Measurements from ENCODE around the gene PHACTR2.

The PHACTR2 gene

GRCh38 chr6:143675946-143676345, 1.8 kb upstream of the PHACTR2 start:
- DNase-seq: no peak

DNA sequence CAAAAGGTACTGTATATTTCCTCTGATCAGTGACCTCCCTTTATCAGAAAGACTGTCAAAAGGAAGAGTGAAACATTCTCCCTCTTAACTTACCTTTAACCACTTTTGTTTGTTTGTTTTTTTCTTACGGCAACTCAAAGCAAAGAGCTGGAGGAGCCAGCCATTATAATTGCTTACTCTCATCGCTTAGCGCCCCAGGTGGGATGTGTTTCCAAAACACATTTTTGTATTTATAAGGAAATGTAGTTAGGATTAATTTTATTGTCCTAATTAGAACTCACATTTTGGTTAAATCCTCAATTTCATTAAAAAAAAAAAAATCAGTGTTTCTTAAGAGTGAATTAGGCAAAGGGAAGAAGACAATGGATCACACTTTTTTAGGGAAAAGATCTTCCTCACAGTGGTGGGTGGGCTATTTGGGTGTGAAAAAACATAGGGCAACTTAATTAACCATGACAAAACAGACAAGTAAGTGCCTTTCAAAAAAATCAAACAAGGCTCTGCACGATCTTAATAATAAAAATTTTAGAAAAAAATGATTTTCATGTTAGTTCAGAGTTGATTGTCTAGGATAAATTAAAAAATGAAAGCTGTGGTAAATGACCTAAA, 1.2 kb upstream of the PHACTR2 start:
- no peak for DNase-seq

- no peak for DNase-seq
These were observed 231 bp upstream of the PHACTR2 start for GRCh38 chr6:143677577-143677890.

GRCh38 chr6:143679041-143679440, 1.3 kb downstream of the PHACTR2 start:
- no peak for DNase-seq

GRCh38 chr6:143680141-143680540, 2.4 kb downstream of the PHACTR2 start:
- DNase-seq: no peak

- no peak for DNase-seq
These were observed 5.0 kb downstream of the PHACTR2 start for GRCh38 chr6:143682805-143683204.

DNA sequence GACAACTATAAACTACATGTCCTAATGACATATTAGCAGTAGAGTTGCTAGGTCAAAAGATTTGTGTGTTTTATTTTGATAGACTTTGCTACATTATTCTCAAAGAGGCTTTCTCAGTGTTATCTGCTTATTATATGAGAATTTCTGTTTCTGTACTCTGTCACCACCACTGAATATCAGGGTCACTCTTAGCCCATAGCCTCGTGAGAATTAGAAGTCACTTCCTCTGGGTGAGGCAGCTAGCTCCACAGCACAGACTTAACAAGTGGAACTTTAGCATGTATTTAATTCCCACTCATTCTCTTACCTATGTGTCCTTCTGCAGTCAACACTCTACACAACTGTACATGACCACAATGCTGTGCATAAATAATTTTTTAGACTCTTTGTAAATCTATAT, 6.7 kb downstream of the PHACTR2 start:
- no peak for DNase-seq

GRCh38 chr6:143685653-143686052, 7.9 kb downstream of the PHACTR2 start:
- no peak for DNase-seq

DNA sequence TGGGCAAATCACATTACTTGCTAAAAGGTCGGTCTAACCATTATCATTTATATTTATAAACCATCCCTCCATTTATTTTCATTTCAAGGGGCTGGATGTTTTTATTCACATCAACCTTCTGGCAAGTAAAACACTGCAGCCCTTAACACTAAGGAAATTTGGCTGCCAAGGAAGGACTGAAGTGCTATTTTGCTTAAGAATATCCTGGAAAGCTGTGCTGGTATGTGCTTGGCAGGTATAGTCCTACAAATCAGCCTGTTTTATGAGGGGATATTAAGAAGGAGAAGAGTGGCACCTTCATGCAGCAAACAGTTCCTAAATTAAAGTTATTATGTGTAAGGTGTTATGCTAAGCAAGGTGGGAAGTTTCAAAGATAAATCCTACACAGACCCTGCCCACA, 9.8 kb downstream of the PHACTR2 start:
- no peak for DNase-seq

- no peak for DNase-seq
These were observed 10.9 kb downstream of the PHACTR2 start for GRCh38 chr6:143688681-143689080.

- no peak for DNase-seq
These were observed 12.1 kb downstream of the PHACTR2 start for GRCh38 chr6:143689852-143690251.

- DNase-seq: no peak
These were observed 13.4 kb downstream of the PHACTR2 start for GRCh38 chr6:143691155-143691554.

GRCh38 chr6:143691900-143692636, 14.3 kb downstream of the PHACTR2 start:
- no peak for DNase-seq

- DNase-seq: no peak
These were observed 14.9 kb downstream of the PHACTR2 start for GRCh38 chr6:143692696-143693095.

DNA sequence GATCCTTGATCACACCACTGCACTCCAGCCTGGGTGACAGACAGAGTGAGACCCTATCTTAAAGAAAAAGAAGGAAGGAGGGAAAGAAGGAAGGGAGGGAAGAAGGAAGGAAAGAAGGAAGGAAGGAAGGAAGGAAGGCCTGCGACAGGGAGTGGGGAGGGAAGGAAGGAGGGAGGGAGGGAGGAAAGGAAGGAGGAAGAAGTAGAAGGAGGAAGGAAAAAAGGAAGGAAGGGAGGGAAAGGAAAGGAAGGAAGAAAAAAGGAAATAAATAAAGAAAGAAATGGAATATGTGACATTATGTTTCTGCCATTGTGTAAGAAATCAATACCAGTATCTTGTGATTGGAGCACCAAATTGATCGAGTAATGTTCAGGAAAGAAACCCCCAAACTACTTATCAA, 16.2 kb downstream of the PHACTR2 start:
- DNase-seq: no peak

- no peak for DNase-seq
These were observed 16.8 kb downstream of the PHACTR2 start for GRCh38 chr6:143694560-143694959.

DNA sequence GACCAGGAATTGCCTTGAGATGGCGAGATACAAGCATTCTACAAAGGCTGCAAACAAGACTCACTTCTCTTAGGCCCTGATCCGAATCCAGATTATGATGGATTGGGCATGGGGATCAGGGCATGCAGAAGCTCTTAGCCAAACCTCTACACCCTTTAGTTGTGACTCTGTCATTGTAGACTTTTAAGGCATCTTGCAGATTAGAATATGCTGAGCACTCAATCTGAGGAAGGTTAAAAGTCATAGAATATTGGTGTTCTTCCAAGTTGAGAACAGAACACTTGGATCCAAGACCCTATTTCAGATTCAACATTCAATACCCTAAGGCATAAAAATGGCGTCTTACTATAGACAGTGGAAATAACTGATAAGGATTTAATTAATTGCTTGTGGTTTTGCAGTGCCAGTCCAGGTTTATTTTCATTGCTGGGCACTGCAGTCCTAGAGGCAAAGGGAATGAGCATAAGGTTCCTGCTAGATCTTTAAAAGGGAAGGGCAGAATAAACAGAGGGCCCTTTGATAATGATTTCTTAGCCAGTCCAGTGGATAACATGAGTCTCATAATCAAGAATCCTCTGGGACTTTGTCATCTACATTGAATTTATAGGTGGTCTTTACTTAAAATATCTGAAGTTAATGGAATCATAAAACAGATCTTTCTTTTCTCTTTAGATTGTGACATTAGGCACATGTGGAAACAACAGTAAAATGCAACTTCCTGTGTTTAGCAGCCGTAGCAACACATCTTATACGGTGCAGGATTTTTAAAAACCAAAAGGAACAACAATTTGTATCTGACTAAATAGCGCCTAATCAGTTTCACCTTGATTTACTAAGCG, 17.6 kb downstream of the PHACTR2 start:
- DNase-seq: no peak

DNA sequence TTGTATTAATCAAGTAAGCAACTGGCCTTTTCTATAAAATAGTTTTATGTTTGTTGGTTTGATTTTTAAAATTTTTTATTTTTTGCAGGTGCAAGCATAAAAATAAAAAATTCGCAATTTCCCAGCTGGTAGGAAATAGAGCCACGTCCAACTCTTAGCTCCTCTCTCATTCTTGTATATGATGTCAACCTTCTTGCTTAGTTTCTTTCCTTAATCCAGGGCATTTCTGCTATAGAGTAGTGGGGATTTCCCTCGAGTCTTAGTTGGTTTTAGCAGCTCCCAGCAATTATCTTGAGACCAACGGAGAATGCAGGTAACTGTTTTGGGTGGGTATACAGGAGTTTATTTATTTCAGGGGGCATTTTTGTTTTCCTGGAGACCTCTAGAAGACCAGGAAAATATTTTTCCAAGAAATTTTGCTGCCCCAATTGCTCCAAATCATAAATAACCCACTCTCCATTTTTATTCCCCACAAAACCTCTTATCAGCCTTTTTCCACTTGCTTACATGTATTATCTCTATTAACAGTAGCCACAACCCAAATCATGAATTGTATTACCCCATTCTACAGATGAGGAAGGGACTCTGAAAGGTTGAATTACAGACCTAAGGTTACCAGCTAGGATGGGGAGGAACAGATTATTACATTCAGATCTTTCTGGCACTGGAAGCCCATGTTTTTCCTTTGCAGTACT, 18.4 kb downstream of the PHACTR2 start:
- DNase-seq: no peak

- no peak for DNase-seq
These were observed 18.9 kb downstream of the PHACTR2 start for GRCh38 chr6:143696664-143697000.

DNA sequence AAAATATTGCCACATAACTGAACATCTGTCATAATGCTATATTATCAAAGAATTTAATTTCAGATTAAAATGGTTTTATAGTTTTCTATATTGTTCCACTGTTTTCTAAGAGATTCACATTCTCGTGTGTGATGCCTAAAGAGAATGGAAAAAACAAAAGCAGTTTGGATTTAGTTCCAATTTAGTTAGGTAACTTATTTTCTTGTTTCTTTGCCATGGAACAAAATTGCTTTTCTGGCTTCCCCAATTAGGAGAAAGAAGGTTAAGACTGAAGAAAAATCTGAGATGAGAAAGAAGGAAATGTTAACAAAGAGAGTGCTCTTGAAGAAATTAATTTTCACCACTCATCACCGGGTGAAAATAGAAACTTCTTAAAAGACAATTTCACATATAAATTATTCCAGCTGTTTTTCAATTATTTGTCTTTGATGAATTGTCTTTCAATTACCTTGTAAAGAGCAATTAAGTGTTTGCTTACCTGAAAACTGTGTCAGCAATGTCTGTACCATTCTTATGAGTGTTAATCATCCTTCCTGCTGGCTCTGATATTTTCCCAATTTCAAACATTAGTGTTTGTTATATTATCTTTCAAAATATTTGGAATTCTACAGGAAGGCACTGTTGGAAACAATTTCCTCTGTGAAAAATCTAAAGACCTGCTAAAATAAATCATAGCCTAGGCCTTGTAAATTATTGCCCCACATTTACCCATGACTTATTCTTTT, 19.5 kb downstream of the PHACTR2 start:
- no peak for DNase-seq

DNA sequence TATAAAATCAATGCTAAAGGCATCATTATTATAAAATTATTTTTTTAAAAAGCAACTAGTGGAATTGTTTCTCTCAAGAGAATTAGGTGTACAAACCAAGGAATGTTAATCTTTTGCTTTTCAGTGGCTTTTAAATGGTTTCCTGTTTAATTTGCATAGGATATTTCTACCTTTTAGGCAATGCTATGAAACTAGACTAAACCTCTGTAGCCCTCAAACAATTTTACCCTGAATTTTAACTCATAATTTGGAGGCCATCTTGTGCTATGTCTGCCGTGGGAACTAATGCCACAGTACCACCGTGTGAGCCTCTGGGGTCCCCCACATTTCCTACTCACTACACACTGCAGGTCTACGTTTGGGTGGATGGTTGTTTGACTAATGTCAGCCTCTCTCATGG, 20.6 kb downstream of the PHACTR2 start:
- DNase-seq: no peak

GRCh38 chr6:143698759-143699429, 21.1 kb downstream of the PHACTR2 start:
- DNase-seq: no peak

All from activated naive CD4-positive, alpha-beta T cell treated with Interleukin-2 at 50 U/mL for 16 hours (primary cell).